Trophoblast cell (in vitro differentiated cells and primary cell): Measurements from ENCODE around the gene PEX7.
"Not testable (repeated sequence)": the region's sequence is repeated elsewhere in the genome, so short reads cannot be mapped to it uniquely, and the experiment has no call there.

Source experiments
- DNase-seq, 2 donors: peaks; one replicate each; pipeline ENCODE4 v3.0.0-alpha.2; 2016
- H2AFZ ChIP-seq: 2 replicates; pipeline ENCODE4 v1.6.1; 2013; ENCODE audit warnings: low read length, moderate library complexity, mild to moderate bottlenecking; ENCODE audit not compliant: insufficient read depth, poor library complexity
- H2AK5ac ChIP-seq: 2 replicates; pipeline ENCODE4 v1.6.1; 2013; ENCODE audit warnings: mild to moderate bottlenecking, low read length
- H2BK120ac ChIP-seq: 2 replicates; pipeline ENCODE4 v1.6.1; 2013; ENCODE audit warnings: low read length, mild to moderate bottlenecking, moderate library complexity; ENCODE audit not compliant: insufficient read depth, poor library complexity
- H2BK12ac ChIP-seq: 2 replicates; pipeline ENCODE4 v1.6.1; 2013; ENCODE audit warnings: mild to moderate bottlenecking, low read length, moderate library complexity
- H2BK5ac ChIP-seq: 2 replicates; pipeline ENCODE4 v1.6.1; 2013; ENCODE audit warnings: low read length, low read depth, moderate library complexity, mild to moderate bottlenecking; ENCODE audit not compliant: poor library complexity
- H3K14ac ChIP-seq: 2 replicates; pipeline ENCODE4 v1.6.1; 2013; ENCODE audit warnings: mild to moderate bottlenecking, low read length
- H3K18ac ChIP-seq: 2 replicates; pipeline ENCODE4 v1.6.1; 2013; ENCODE audit warnings: mild to moderate bottlenecking, low read length
- H3K23ac ChIP-seq: 2 replicates; pipeline ENCODE4 v1.6.1; 2013; ENCODE audit warnings: low read length
- H3K27ac ChIP-seq: 2 replicates; pipeline ENCODE4 v1.5.1; 2013; ENCODE audit warnings: low read depth, mild to moderate bottlenecking, inconsistent platforms, low read length, moderate library complexity
- H3K27me3 ChIP-seq: 2 replicates; pipeline ENCODE4 v1.6.1; 2013; ENCODE audit warnings: inconsistent platforms, mild to moderate bottlenecking, low read length, moderate library complexity; ENCODE audit not compliant: insufficient read depth
- H3K36me3 ChIP-seq, 2 experiments: 1 replicate in 1 of 2; 2 replicates in 1 of 2; pipeline ENCODE4 v1.6.1; 2013; ENCODE audit warnings: low read length in 2 of 2, mild to moderate bottlenecking in 2 of 2, moderate library complexity in 1 of 2; ENCODE audit not compliant: insufficient read depth in 2 of 2, control insufficient read depth in 1 of 2
- H3K4ac ChIP-seq: 2 replicates; pipeline ENCODE4 v1.6.1; 2013; ENCODE audit warnings: low read depth, mild to moderate bottlenecking, low read length, moderate library complexity
- H3K4me1 ChIP-seq, 2 experiments: 1 replicate in 1 of 2; 2 replicates in 1 of 2; pipeline ENCODE4 v1.6.1; 2013; ENCODE audit warnings: low read length in 2 of 2, mild to moderate bottlenecking in 2 of 2, moderate library complexity in 1 of 2; ENCODE audit not compliant: insufficient read depth in 2 of 2, control insufficient read depth in 1 of 2
- H3K4me2 ChIP-seq: 2 replicates; pipeline ENCODE4 v1.6.1; 2013; ENCODE audit warnings: inconsistent platforms, mild to moderate bottlenecking, low read length, moderate library complexity
- H3K4me3 ChIP-seq: 2 replicates; pipeline ENCODE4 v1.5.1; 2013; ENCODE audit warnings: mild to moderate bottlenecking, low read depth, low read length, inconsistent platforms
- H3K79me1 ChIP-seq: one replicate; pipeline ENCODE4 v1.6.1; 2013; ENCODE audit warnings: low read length
- H3K79me2 ChIP-seq: 2 replicates; pipeline ENCODE4 v1.6.1; 2013; ENCODE audit warnings: low read length, mild to moderate bottlenecking; ENCODE audit not compliant: control insufficient read depth, insufficient read depth, poor library complexity
- H3K9ac ChIP-seq: 2 replicates; pipeline ENCODE4 v1.6.1; 2013; ENCODE audit warnings: mild to moderate bottlenecking, low read length
- H3K9me3 ChIP-seq: 2 replicates; pipeline ENCODE4 v1.6.1; 2013; ENCODE audit warnings: low read depth, mild to moderate bottlenecking, control low read depth, inconsistent platforms, low read length; ENCODE audit not compliant: insufficient read depth
- H4K12ac ChIP-seq: 2 replicates; pipeline ENCODE4 v1.6.1; 2013; ENCODE audit warnings: low read depth, mild to moderate bottlenecking, low read length, moderate library complexity
- H4K8ac ChIP-seq: 2 replicates; pipeline ENCODE4 v1.6.1; 2013; ENCODE audit warnings: low read depth, mild to moderate bottlenecking, low read length, moderate library complexity
- H4K91ac ChIP-seq: one replicate; pipeline ENCODE4 v1.6.1; 2013; ENCODE audit warnings: low read depth, mild to moderate bottlenecking, low read length, moderate library complexity
- WGBS: extraction: QIAGEN DNeasy Blood & Tissue Kit; methylation state at CpG from one replicate; pipeline ENCODE4 v1.1.7; 2013; ENCODE audit warnings: missing lambda C conversion rate; ENCODE audit not compliant: insufficient read length, insufficient coverage; ENCODE audit errors: extremely low coverage; 5-methylcytosine and 5-hydroxymethylcytosine counted together

Gene PEX7

GRCh38 chr6:136897071-136897470, 74.7 kb downstream of the PEX7 start:
- no peaks in the 10 kb centered on the region for H3K27me3 ChIP-seq
- no peak overlapping the region for H4K91ac ChIP-seq
- no peak overlapping the region for H2BK120ac ChIP-seq
- H3K9ac ChIP-seq: no peak overlapping the region
- H3K18ac ChIP-seq: no peak overlapping the region
- no peak overlapping the region for H4K12ac ChIP-seq
- no peak for DNase-seq
- H3K4me2 ChIP-seq: no peak overlapping the region
- no peak overlapping the region for H4K8ac ChIP-seq
- H3K14ac ChIP-seq: no peak overlapping the region
- H2BK12ac ChIP-seq: no peak overlapping the region
- no peak overlapping the region for H2AFZ ChIP-seq
- no peak overlapping the region for H3K23ac ChIP-seq
- peaks cover 0 to 4% of the 10 kb centered on the region in 2 experiments for H3K36me3 ChIP-seq
- H2AK5ac ChIP-seq: no peak overlapping the region
- no peak overlapping the region for H3K4ac ChIP-seq
- no peak overlapping the region for H3K4me3 ChIP-seq
- no peak overlapping the region for H2BK5ac ChIP-seq
- H3K27ac ChIP-seq: no peak overlapping the region
- H3K79me2 ChIP-seq: no peaks in the 10 kb centered on the region
- no CpG with 5 or more reads among the region's 1 CpG for WGBS
- no peaks in the 10 kb centered on the region for H3K9me3 ChIP-seq
- H3K4me1 ChIP-seq: peaks cover 0 to 4% of the 10 kb centered on the region in 2 experiments
- no peaks in the 10 kb centered on the region for H3K79me1 ChIP-seq

- no peak overlapping the region for H3K4ac ChIP-seq
- no peak overlapping the region for H2AK5ac ChIP-seq
- no peak overlapping the region for H2AFZ ChIP-seq
- no CpG with 5 or more reads among the region's 5 CpGs for WGBS
- no peak overlapping the region for H2BK12ac ChIP-seq
- H2BK120ac ChIP-seq: no peak overlapping the region
- no peak overlapping the region for H4K8ac ChIP-seq
- H3K36me3 ChIP-seq: peaks cover 0 to 4% of the 10 kb centered on the region in 2 experiments
- no peaks in the 10 kb centered on the region for H3K27me3 ChIP-seq
- no peak overlapping the region for H4K91ac ChIP-seq
- DNase-seq: no peak
- H4K12ac ChIP-seq: no peak overlapping the region
- no peak overlapping the region for H3K18ac ChIP-seq
- no peak overlapping the region for H3K4me3 ChIP-seq
- H3K79me2 ChIP-seq: no peaks in the 10 kb centered on the region
- H3K14ac ChIP-seq: no peak overlapping the region
- H3K9ac ChIP-seq: no peak overlapping the region
- H3K4me1 ChIP-seq: no peaks in the 10 kb centered on the region
- no peak overlapping the region for H3K27ac ChIP-seq
- H3K79me1 ChIP-seq: no peaks in the 10 kb centered on the region
- H3K9me3 ChIP-seq: no peaks in the 10 kb centered on the region
- no peak overlapping the region for H3K23ac ChIP-seq
- H3K4me2 ChIP-seq: no peak overlapping the region
- no peak overlapping the region for H2BK5ac ChIP-seq
Measured at GRCh38 chr6:136901212-136901784, 78.9 kb downstream of the PEX7 start.

- H3K27ac ChIP-seq, H4K8ac ChIP-seq, H2AFZ ChIP-seq: not testable (repeated sequence)
Measured at GRCh38 chr6:136904477-136904876, 82.1 kb downstream of the PEX7 start.

GRCh38 chr6:136914947-136915346, 92.6 kb downstream of the PEX7 start:
- no peak overlapping the region for H3K14ac ChIP-seq
- H2BK5ac ChIP-seq: no peak overlapping the region
- H3K9ac ChIP-seq: no peak overlapping the region
- no peak overlapping the region for H4K91ac ChIP-seq
- no peak overlapping the region for H4K8ac ChIP-seq
- no peak overlapping the region for H3K4me2 ChIP-seq
- H3K4ac ChIP-seq: no peak overlapping the region
- H3K27me3 ChIP-seq: no peaks in the 10 kb centered on the region
- no peak overlapping the region for H3K18ac ChIP-seq
- no peak overlapping the region for H4K12ac ChIP-seq
- no peaks in the 10 kb centered on the region for H3K79me2 ChIP-seq
- H2AFZ ChIP-seq: no peak overlapping the region
- no peaks in the 10 kb centered on the region for H3K4me1 ChIP-seq
- H3K79me1 ChIP-seq: no peaks in the 10 kb centered on the region
- no peak overlapping the region for H3K27ac ChIP-seq
- H3K4me3 ChIP-seq: no peak overlapping the region
- no peak overlapping the region for H2AK5ac ChIP-seq
- peaks cover 0 to 2% of the 10 kb centered on the region in 2 experiments for H3K36me3 ChIP-seq
- H2BK120ac ChIP-seq: no peak overlapping the region
- H2BK12ac ChIP-seq: no peak overlapping the region
- no peak for DNase-seq
- H3K9me3 ChIP-seq: no peaks in the 10 kb centered on the region
- WGBS: no CpG with 5 or more reads among the region's 1 CpG
- H3K23ac ChIP-seq: no peak overlapping the region

More at GRCh38 chr6:136904477-136904876, 82.1 kb downstream of the PEX7 start:
- not testable (repeated sequence) for H3K4me2 ChIP-seq, H3K79me1 ChIP-seq, H2BK5ac ChIP-seq, H3K14ac ChIP-seq, H3K4ac ChIP-seq, H3K27me3 ChIP-seq, DNase-seq, H3K4me1 ChIP-seq, H3K9ac ChIP-seq, H3K23ac ChIP-seq, H2BK120ac ChIP-seq, H3K79me2 ChIP-seq, H3K9me3 ChIP-seq, H3K4me3 ChIP-seq, H2AK5ac ChIP-seq, H3K18ac ChIP-seq, H4K91ac ChIP-seq, H3K36me3 ChIP-seq, H4K12ac ChIP-seq, H2BK12ac ChIP-seq
- WGBS: no CpG with 5 or more reads among the region's 3 CpGs
